GM12878 (cell line): ENCODE data around the gene SPACDR. TPM values are rescaled to one million over a fixed set of nuclear protein-coding genes. Genes with fewer than 3 reads are reported as not detected.
A peak's percentile ranks its signal among the peaks of the same experiment; 100 is the strongest.

Experiments used
- ATAC-seq: fragments of 200-7000 bp; cut with Tn5 transposase; 3 replicates; pipeline ENCODE4 v1.9.1; 2020; ENCODE audit warnings: mild to moderate bottlenecking, moderate library complexity
- BruUV-seq: library from RNA; stranded (reverse); fragments of 400-500 nt; replicated peaks from 2 replicates; lab custom pipeline; 2021; lab: Mats Ljungman, UMichigan
- CTCF ChIA-PET: fragments of 300-600 bp; sonication (Branson Sonifier 250); formaldehyde crosslinking; extraction: SDS; loops from one replicate; lab custom pipeline; 2021; ENCODE audit warnings: inconsistent platforms; lab: Yijun Ruan, JAX
- POLR2A ChIA-PET: fragments of 350-600 bp; formaldehyde crosslinking; extraction: SDS; loops from one replicate; lab custom pipeline; 2021; ENCODE audit warnings: inconsistent platforms; lab: Charles Lee
- RAD21 ChIA-PET: fragments of 300-600 bp; sonication (Branson Sonifier 250); formaldehyde crosslinking; loops from one replicate; lab custom pipeline; 2023; ENCODE audit warnings: antibody characterized with exemption; ENCODE audit not compliant: unreplicated experiment; lab: Charles Lee
- SMC1A ChIA-PET: fragments of 300-600 bp; sonication (Branson Sonifier 250); formaldehyde crosslinking; loops from one replicate; lab custom pipeline; 2023; ENCODE audit not compliant: unreplicated experiment, uncharacterized antibody; lab: Charles Lee
- DNase-seq: peaks from one replicate; pipeline ENCODE4 v3.0.0-alpha.2; 2011; ENCODE audit warnings: low read depth, low spot score
- FAIRE-seq: peaks from 3 replicates; lab custom pipeline; 2011; peaks lifted over from hg19 to GRCh38; lab: Jason Lieb, UNC
- H2AFZ ChIP-seq: 2 replicates; pipeline ENCODE4 v1.6.0; 2011; ENCODE audit warnings: low read depth, low read length, control low read depth; ENCODE audit not compliant: control insufficient read depth
- H3K27ac ChIP-seq: 2 replicates; pipeline ENCODE4 v1.5.1; 2011; ENCODE audit warnings: control low read depth; ENCODE audit not compliant: control insufficient read depth, insufficient read depth
- H3K27me3 ChIP-seq, 2 experiments: replicated peaks in 1 of 2; 2 replicates each; pipeline versions ENCODE4 v1.6.0 to v1.6.1; 2011; ENCODE audit warnings: low read length in 1 of 2; ENCODE audit not compliant: control insufficient read depth in 2 of 2, insufficient read depth in 2 of 2
- H3K36me3 ChIP-seq, 2 experiments: 2 replicates each; pipeline ENCODE4 v1.5.1; 2011; ENCODE audit warnings: low read length in 1 of 2; ENCODE audit not compliant: control insufficient read depth in 2 of 2, insufficient read depth in 2 of 2
- H3K4me1 ChIP-seq: 2 replicates; pipeline ENCODE4 v1.6.1; 2011; ENCODE audit warnings: mild to moderate bottlenecking, low read length, moderate library complexity, mixed read lengths; ENCODE audit not compliant: control insufficient read depth, insufficient read depth
- H3K4me2 ChIP-seq: 2 replicates; pipeline ENCODE4 v1.6.0; 2011; ENCODE audit warnings: control low read depth; ENCODE audit not compliant: control insufficient read depth, insufficient read depth
- H3K4me3 ChIP-seq: fragments of 200-600 bp; sonication (generic); 2 replicates; pipeline ENCODE4 v1.5.1; 2016
- H3K79me2 ChIP-seq: 2 replicates; pipeline ENCODE4 v1.6.0; 2011; ENCODE audit warnings: low read length; ENCODE audit not compliant: control insufficient read depth, insufficient read depth
- H3K9ac ChIP-seq: 2 replicates; pipeline ENCODE4 v1.8.0; 2011; ENCODE audit warnings: low read length, control low read depth, mixed read lengths; ENCODE audit not compliant: control insufficient read depth, insufficient read depth
- H3K9me3 ChIP-seq: replicated peaks from 3 replicates; pipeline ENCODE4 v1.5.1; 2011; ENCODE audit warnings: mild to moderate bottlenecking, low read length; ENCODE audit not compliant: control insufficient read depth, insufficient read depth
- H4K20me1 ChIP-seq: 2 replicates; pipeline ENCODE4 v1.6.0; 2011; ENCODE audit not compliant: control insufficient read depth, insufficient read depth
- CBX3 ChIP-seq: fragments of 200-600 bp; sonication (generic); IDR thresholded peaks from 2 replicates; pipeline ENCODE4 v1.6.1; 2016; ENCODE audit warnings: low read depth, borderline replicate concordance
- CBX5 ChIP-seq: sonication (generic); IDR thresholded peaks from 2 replicates; pipeline ENCODE4 v1.6.1; 2016; ENCODE audit warnings: low read depth, moderate library complexity, mild to moderate bottlenecking, inconsistent platforms
- CHD4 ChIP-seq: fragments of 200-600 bp; sonication (generic); IDR thresholded peaks from 2 replicates; pipeline ENCODE4 v1.6.1; 2016; ENCODE audit warnings: mild to moderate bottlenecking
- ETV6 ChIP-seq, 2 experiments: fragments of 450-650 bp in 1 of 2; IDR thresholded peaks in 1 of 2; conservative IDR thresholded peaks in 1 of 2; 2 replicates each; pipeline ENCODE4 v1.6.1; 2014; ENCODE audit warnings: antibody characterized with exemption in 1 of 2, borderline replicate concordance in 1 of 2, low read depth in 1 of 2, mild to moderate bottlenecking in 1 of 2, moderate library complexity in 1 of 2
- IKZF1 ChIP-seq: fragments of 450-650 bp; conservative IDR thresholded peaks from 2 replicates; pipeline ENCODE4 v1.6.1; 2017; ENCODE audit warnings: antibody characterized with exemption, mild to moderate bottlenecking
- IKZF2 ChIP-seq, 2 experiments: fragments of 450-650 bp; IDR thresholded peaks; 2 replicates each; pipeline ENCODE4 v1.6.1; 2017; ENCODE audit warnings: mild to moderate bottlenecking in 2 of 2, moderate library complexity in 2 of 2
- POLR2A ChIP-seq: IDR thresholded peaks from 2 replicates; pipeline ENCODE4 v1.6.1; 2011; ENCODE audit warnings: low read depth, mild to moderate bottlenecking, low read length
- WGBS: methylation state at CpG from one replicate; pipeline ENCODE4 v1.1.6; 2016; ENCODE audit warnings: low lambda C conversion rate; ENCODE audit not compliant: insufficient replicate concordance, insufficient coverage; ENCODE audit errors: missing lambda C conversion rate; 5-methylcytosine and 5-hydroxymethylcytosine counted together
- in situ Hi-C: fragments of 300-500 bp; cut with MboI; formaldehyde crosslinking; loops from 9 replicates; pipeline ENCODE4 v1.14.3; 2018; ENCODE audit warnings: mixed read lengths
- intact Hi-C: fragments of 100-400 bp; cut with micrococcal nuclease; formaldehyde crosslinking; loops from one replicate; pipeline ENCODE4 v1.14.2; 2022; ENCODE audit not compliant: unreplicated experiment
- polyA plus RNA-seq, 11 experiments: library from polyadenylated mRNA; depleted of rRNA in 4 of 11; unstranded in 6 of 11; stranded (reverse) in 5 of 11; fragments of >200 nt; fragmentation: Nextera tagmentation in 4 of 11; fragmentation: Illumina TruSeq in 1 of 11; extraction: Ambion mirVana in 4 of 11; extraction: Trizol in 1 of 11; gene quantifications; 1 replicate in 1 of 11; 2 replicates in 10 of 11; pipeline versions ENCODE4 v1.2.1 to v1.2.3, GENCODE V29; 2011 to 2016; ENCODE audit warnings: inconsistent platforms in 2 of 11, missing spikeins in 2 of 11, low read depth in 1 of 11
- total RNA-seq, 4 experiments: library from RNA; depleted of rRNA in 3 of 4; stranded (reverse); fragments of >200 nt in 3 of 4; fragmentation: Illumina TruSeq in 1 of 4; extraction: Trizol in 1 of 4; gene quantifications; 2 replicates each; pipeline versions ENCODE4 v1.2.1 to v1.2.3, GENCODE V29; 2013 to 2021
- TF ChIP-seq, protein P1 (sequence below): fragments of 450-650 bp; IDR thresholded peaks from 2 replicates; pipeline ENCODE4 v1.6.1; 2014; ENCODE audit warnings: mild to moderate bottlenecking
- TF ChIP-seq, protein P2 (sequence below): fragments of 450-650 bp; IDR thresholded peaks from 2 replicates; pipeline ENCODE4 v1.6.1; 2017; ENCODE audit warnings: mild to moderate bottlenecking
- TF ChIP-seq, protein P3 (sequence below): fragments of 150-350 bp; IDR thresholded peaks from 2 replicates; pipeline ENCODE4 v1.6.1; 2014; ENCODE audit warnings: mild to moderate bottlenecking, low read depth, low read length

The SPACDR gene
- total and polyA plus RNA-seq, 10 of the 15 experiments (the other 5 are each of a cell fraction or from before 2014, with no cell fraction given), result 0.18 to 1.5 (median 0.63) TPM

DNA sequence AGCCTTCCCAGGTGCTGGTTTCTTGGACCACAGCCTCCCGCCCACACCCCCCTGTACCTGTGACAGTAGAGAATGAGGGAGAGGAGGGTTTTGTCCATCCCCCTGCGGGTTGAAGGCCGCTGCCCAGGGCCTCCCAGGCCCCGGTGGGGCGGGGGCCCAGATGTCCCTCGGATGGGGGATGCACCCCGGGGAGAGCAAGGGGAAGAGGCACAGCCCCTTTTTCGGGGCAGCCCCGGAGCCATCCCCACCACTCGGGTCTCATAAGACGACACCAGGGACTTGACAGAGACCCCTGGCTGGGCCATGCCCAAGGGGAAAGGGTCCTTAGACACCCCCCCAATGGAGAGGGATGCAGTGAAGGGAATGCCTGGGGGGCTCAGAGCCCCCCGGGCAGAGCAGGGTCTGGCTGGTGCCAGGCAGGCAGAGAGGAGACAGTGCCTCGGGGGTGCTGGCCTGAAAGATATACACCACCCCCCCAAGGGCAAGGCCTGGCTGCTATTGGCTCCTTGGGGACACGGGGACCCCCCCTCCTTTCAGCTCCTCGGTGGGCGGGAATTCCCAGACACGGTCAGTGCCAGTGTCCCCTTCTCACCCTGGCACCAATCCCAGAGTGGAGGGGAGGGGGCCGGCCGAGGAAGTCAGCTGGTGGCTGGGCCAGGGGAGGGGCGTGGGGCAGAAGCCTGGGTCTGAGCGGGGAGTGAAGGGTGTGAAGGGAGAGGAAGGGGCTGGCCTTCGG is 3.7 kb upstream of the SPACDR start (continued):
- TF ChIP-seq, protein P1, sequence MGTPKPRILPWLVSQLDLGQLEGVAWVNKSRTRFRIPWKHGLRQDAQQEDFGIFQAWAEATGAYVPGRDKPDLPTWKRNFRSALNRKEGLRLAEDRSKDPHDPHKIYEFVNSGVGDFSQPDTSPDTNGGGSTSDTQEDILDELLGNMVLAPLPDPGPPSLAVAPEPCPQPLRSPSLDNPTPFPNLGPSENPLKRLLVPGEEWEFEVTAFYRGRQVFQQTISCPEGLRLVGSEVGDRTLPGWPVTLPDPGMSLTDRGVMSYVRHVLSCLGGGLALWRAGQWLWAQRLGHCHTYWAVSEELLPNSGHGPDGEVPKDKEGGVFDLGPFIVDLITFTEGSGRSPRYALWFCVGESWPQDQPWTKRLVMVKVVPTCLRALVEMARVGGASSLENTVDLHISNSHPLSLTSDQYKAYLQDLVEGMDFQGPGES, result no peak
- TF ChIP-seq CBX5 (no peak), CBX3 (no peak), CHD4 (no peak), IKZF2 (IDR thresholded peaks at IDR 0.05) (no peak), IKZF1 (no peak)
- TF ChIP-seq, protein P2, sequence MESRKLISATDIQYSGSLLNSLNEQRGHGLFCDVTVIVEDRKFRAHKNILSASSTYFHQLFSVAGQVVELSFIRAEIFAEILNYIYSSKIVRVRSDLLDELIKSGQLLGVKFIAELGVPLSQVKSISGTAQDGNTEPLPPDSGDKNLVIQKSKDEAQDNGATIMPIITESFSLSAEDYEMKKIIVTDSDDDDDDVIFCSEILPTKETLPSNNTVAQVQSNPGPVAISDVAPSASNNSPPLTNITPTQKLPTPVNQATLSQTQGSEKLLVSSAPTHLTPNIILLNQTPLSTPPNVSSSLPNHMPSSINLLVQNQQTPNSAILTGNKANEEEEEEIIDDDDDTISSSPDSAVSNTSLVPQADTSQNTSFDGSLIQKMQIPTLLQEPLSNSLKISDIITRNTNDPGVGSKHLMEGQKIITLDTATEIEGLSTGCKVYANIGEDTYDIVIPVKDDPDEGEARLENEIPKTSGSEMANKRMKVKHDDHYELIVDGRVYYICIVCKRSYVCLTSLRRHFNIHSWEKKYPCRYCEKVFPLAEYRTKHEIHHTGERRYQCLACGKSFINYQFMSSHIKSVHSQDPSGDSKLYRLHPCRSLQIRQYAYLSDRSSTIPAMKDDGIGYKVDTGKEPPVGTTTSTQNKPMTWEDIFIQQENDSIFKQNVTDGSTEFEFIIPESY, result no peak

DNA sequence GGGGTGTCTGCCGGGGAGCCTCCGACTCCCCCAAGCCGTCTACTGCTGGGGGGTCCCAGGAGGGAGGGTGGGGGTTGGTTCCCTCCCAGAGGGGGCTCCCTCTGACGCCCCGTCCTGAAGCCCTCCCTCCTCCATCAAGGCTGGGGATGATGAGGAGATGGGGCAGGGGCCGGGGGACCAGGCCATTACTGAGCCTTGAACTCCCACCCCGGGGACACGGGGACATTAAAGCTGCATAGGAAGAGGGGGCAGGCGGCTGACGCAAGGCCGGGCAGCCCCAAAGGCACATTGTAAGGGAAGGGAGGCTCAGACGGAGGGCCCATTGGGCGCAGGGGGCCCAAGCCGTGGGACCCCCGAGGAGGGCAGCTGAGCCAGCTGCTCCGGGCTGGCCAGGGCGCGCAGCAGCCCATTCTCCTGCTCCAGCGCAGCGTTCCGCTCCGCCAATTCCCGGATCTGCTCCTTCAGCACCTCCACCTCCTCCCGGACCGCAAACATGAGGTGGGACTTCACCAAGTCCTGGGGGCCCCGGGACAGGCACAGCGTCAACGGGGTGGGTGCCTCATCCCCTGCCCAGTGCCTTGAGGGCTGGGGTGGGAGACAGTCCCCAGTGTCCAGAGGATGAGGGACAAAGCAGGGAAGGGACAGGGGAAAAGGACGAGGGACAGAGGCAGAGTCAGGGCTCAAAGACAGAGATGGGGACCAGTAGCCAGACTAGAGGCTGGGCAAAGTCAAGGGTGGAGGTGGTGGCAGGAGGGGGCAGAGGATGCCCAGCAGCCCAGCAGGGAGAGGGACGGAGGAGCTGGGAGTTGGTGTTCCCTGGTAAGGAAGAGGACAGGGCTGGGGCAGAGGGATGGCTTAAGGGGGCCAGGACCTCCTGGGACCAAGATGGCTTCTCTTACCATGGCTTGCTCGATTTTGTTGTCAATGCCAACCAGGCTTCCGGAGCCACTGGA is 2.9 kb upstream of the SPACDR start:
- no peaks in the 10 kb centered on the region for H4K20me1 ChIP-seq
- TF ChIP-seq POLR2A, result peak; percentile 40
- TF ChIP-seq, protein P3, sequence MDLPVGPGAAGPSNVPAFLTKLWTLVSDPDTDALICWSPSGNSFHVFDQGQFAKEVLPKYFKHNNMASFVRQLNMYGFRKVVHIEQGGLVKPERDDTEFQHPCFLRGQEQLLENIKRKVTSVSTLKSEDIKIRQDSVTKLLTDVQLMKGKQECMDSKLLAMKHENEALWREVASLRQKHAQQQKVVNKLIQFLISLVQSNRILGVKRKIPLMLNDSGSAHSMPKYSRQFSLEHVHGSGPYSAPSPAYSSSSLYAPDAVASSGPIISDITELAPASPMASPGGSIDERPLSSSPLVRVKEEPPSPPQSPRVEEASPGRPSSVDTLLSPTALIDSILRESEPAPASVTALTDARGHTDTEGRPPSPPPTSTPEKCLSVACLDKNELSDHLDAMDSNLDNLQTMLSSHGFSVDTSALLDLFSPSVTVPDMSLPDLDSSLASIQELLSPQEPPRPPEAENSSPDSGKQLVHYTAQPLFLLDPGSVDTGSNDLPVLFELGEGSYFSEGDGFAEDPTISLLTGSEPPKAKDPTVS, result no peak
- no peak for TF ChIP-seq ETV6 (conservative IDR thresholded peaks at IDR 0.05 in 1 of 2, IDR thresholded peaks at IDR 0.05 in 1 of 2; ENCODE audit: borderline replicate concordance in 1 of 2, low read depth in 1 of 2)
- H3K27me3 ChIP-seq, result no peaks in the 10 kb centered on the region
- WGBS, result 88% methylated on average over 30 of the region's 32 CpGs
- no TSS peak for BruUV-seq
- H3K9ac ChIP-seq, result no peak overlapping the region
- H3K27ac ChIP-seq, result no peak overlapping the region
- 0 out of 2 replicates have a peak, but pooled peaks cover 3% of the 10 kb centered on the region for H3K79me2 ChIP-seq
- DNase-seq (no peak), ATAC-seq (no peak), FAIRE-seq (no peak)
- ChIA-PET CTCF (no interaction called here), SMC1A (no interaction called here), POLR2A (no interaction called here), RAD21 (no interaction called here)
- H3K36me3 ChIP-seq, result peaks cover 4 to 6% of the 10 kb centered on the region in 2 experiments; a peak in 3 of 4 replicates
- H3K4me3 ChIP-seq, result no peak overlapping the region
- H3K9me3 ChIP-seq, result no peaks in the 10 kb centered on the region
- intact Hi-C loops, result no loop called here
- no peak overlapping the region for H3K4me2 ChIP-seq
- H2AFZ ChIP-seq, result no peak overlapping the region
- H3K4me1 ChIP-seq, result no peaks in the 10 kb centered on the region
- in situ Hi-C loops, result loop anchor here (25.0 kb wide), 1 partner anchor 220 kb away; the partner anchor contains the start of gene GIGYF1
